SH-SY5Y (cell line): ENCODE results near the gene CEP97.
A peak's percentile ranks its signal among the peaks of the same experiment; 100 is the strongest.

ENCODE experiments used
- GATA2 ChIP-seq: IDR thresholded peaks from 2 replicates; pipeline ENCODE4 v1.6.1; 2011; ENCODE audit warnings: mild to moderate bottlenecking, low read depth, low read length
- GATA3 ChIP-seq: IDR thresholded peaks from 2 replicates; pipeline ENCODE4 v1.6.1; 2011; ENCODE audit warnings: low read depth, mild to moderate bottlenecking, low read length, moderate library complexity

The CEP97 gene

DNA sequence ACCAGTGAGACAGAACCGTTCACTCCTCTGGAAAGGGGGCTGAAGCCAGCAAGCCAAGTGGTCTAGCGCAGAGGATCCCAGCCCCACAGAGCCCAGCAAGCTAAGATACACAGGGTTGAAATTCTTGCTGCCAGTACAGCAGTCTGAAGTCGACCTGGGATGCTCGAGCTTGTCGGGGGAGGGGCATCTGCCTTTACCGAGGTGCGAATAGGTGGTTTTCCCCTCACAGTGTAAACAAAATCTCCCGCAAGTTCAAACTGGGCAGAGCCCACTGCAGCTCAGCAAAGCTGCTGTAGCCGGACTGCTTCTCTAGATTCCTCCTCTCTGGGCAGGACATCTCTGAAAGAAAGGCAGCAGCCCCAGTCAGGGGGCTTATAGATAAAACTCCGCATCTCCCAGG, 11.4 kb downstream of the CEP97 start:
- TF ChIP-seq GATA3 (no peak), GATA2 (no peak)

DNA sequence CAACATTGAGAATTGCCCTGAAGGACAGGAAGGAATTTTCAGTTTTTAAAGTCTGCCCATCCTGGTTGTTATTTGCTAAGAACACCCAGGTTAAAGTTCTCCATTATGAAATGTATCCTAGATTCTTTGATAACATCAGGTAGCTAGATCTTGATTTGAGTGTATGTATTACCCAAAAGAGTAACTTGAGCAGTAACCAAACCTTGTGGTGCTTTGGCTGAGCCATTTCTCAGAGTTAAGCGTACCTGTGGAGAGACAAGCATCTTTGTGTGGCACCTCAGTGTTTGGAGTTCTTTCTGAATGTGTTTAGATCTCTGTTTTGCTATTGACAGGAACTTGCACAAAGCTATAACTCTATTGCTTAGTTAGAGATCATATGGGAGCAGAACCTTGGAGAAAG, 20.4 kb downstream of the CEP97 start:
- no peak for TF ChIP-seq GATA2
- TF ChIP-seq GATA3, result no peak

DNA sequence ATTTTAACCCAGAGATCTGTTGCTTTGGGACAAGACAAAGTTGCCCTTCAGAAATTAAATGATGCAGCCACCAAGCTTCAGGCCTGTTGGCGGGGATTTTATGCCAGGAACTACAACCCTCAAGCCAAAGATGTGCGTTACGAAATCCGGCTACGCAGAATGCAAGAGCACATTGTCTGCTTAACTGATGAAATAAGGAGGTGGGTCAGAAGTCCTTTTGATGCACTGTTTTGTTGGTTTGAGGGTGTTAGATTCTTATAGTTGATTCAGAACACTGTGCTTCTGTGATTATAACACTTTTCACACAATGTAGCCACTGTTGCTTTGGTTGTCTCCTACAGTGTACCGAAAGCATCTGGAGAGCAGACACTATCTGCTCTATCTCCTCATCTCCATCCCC, 33.8 kb downstream of the CEP97 start:
- TF ChIP-seq GATA2 (peak; percentile 46; the same call in 1 of the 2 replicates), GATA3 (no peak; the same call in none of the 2 replicates)

DNA sequence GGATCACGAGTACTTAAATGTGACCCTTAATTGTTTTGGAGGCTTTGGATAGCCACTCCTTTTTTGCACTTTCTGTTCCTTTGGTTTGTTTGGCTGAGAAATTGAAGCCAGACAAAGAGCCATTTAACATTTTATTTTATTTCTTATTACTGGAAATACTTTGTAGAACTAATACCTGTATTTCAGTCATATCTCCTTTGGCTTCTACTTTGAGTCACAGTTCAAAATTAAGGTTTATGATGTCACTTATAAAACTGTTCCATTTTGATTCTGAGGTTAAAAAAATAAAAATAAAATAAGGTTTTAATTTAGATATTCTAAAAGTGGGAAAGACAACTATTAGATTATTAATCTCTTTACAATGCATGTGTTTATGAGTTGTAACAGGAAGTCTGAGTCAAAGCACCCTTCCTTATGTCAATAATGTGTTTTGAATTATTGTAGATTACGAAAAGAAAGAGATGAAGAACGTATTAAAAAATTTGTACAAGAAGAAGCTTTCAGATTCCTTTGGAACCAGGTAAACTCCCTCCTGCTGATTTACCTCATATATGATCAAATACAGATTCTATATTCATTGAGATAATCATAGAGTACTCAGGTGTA, 37.7 kb downstream of the CEP97 start:
- TF ChIP-seq GATA2, result no peak
- no peak for TF ChIP-seq GATA3

DNA sequence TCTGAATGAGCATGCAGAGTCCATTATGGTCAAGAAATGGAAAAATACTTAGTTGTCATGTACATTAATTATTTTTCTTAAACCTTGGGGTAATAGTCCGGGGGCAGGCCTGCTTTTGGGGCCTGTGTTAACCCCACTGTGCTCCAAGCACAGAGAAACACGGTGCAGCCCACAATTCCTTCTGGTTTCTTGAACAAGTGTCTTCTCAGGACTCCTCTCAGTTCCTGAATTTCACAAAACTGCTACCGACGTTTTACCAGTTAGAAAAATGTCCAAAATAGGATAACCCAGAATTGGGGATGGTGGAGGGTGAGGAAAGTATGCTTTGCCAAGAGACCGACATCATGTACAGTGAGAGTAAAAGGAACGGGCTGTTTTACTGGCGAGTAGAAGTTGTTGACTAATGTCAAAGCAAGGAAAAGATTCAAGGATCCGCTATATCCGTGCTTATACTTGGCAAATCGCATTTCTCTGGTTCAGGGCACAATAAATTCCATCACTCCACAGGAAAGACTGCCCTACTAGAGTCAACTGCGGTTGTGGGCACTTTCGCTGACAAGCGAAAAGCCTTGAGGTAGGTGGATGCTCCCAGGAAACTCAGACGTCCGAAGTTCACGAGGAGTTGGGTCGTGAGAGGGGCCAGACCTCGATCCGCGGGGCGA, 54.1 kb downstream of the CEP97 start:
- TF ChIP-seq GATA3 (no peak), GATA2 (no peak)

DNA sequence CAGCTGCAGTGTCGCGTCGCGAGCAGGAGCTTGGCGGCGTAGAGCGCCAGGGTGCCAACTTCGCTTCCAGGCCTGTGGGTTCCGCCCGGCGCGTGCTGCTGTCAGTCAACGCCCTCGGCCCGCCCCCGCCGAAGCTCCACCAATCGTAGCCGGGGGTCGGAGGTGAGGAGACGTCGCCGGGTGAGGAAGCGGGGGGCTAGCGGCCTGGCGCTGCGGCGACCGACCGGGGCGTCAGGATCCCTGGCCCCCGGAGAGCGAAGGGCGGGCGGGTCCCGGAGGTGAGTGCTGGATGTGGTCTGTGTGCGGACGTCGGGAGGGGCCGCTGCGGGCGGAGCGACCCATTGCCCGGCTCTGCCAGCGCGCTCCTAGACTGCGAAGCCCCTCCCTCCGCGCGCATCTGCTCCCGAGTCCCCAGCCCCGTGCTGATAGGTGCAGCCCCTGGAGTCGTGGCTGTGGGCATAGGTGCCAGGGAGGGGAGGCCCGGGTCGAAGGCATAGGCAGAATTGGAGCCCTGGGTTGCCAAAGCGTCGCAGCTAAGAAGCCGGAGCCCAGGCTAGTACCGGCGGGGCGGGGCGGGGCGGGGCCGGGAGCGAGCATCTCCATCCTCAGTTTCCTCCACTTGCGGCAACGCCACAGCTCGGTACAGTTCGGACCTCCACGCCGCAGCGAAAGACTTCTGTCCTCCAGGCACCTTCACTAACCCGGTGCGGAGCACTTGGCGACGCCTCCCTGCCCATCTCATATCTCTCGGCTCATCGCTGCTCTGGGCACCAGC, 54.8 kb downstream of the CEP97 start, which contains the start of gene NXPE3:
NXPE3 (plus strand) TSS at position 165 of the 775 bp plus-strand sequence. CDS start 6,386 bp downstream, outside the sequence.
- no peak for TF ChIP-seq GATA3
- TF ChIP-seq GATA2, result peak; percentile 99

DNA sequence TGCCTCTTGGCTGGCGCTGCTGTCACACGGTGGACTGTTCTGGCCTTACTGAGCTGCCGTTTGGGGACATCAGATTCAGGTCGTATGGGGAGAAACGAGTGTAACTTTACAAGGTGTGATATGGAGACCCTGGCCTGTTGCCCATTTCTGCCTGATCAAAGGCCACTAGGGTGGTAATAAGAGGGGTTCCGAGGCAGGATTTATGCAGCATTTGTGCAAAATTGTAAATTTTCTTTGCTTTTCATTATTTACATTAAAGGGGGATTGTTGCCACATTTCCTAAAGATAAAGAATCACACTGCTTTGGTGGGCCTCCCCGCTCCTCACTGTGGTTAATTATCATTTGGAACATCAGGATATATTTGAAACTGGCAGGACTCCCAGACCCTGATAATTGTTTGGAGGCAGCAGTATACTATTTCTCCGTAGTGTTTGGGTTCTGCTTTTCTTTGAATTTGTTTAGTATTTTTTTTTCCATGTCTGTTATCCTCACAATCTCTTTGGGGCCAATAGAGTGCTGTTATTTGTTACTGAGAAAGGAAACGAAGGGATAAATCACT, 55.5 kb downstream of the CEP97 start:
- TF ChIP-seq GATA2 (peak; percentile 24; the same call in 1 of the 2 replicates), GATA3 (peak; percentile 68)

DNA sequence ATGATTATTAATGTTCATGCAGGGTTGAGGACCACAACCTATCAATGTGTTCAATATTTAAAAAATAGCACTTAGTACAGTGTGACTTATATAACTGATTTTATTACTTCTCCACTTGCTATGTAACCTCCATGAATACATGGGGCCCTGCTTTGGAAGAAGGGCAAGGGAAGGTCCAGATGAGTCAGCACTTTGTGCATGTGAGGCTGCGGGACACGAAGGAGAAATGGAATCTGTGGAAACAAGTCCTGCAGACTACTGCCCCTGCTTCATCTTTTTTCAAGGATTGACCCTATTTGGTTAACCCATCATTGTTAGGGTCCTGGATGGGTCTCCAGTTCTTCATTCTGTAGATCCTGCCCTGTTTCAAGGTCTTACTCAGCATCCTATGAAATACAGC, 56.2 kb downstream of the CEP97 start:
- no peak for TF ChIP-seq GATA3
- no peak for TF ChIP-seq GATA2

DNA sequence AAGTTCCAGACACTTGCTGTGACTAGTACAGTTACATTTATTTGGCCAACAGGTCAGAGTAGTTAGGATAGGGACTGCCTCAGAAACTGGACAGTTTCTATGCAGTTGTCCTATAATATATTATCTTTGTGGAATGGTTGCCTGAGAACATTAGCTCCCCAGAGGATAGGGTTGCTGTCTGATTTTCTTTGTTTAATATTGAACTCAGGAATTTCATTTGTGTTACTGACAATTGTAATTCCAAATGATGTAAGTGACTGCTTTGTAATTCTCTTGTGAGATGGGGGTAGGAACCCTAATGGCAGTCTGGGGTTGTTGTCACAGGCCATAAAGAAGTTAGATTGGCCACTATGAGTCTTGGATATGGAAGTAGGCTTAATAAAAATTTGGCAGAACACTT, 56.8 kb downstream of the CEP97 start:
- TF ChIP-seq GATA2, result no peak
- no peak for TF ChIP-seq GATA3

DNA sequence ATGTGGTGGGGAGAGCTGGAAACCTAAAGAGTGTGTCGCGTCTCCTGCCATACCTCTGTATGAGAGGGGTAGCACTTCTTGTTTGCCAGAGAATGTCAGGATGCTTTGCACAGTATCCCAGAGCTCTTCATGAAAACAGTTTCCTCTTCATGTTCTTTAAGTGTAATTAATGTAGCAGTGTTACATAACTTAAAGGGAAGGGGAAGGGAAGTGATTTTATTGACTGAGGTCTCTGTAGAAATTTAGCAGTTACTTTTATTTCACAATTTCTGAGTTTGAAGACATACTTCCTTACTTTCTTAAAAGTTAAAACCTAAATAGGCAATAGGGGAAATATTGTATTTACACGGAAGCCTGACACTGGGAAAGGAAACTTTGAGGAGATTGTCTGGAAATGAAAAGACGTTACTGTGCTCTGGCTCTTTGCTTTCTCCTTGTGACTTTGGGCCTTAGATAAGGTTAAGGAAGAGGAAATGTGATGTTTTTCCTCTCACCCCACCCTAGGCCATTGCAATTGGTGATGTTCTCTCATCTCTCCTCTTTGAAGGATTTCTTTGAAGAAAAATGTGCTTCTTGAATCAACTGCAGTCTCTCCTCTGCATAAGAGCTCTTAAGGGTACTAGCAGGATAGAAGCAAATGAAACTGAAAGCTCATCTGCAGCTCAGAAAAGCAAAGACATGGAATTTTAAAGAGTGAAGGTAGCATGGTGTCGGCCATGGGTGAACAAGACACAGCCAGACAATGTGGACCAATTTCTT, 60.6 kb downstream of the CEP97 start:
- TF ChIP-seq GATA3 (no peak), GATA2 (no peak)

DNA sequence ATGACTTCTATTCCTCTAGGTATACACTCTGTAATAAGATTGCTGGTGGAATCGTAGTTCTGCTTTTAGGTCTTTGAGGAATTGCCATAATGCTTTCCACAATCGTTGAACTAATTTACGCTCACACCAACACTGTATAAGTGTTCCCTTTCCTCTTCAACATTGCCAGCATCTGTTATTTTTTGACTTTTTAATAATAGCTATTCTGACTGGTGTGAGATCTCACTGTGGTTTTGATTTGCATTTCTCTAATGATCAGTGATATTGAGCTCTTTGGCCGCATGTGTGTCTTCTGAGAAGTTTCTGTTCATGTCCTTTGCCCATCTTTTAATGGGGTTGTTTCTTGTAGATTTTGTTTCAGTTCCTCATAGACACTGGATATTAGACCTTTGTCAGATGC, 67.4 kb downstream of the CEP97 start:
- TF ChIP-seq GATA2 (no peak), GATA3 (no peak)

DNA sequence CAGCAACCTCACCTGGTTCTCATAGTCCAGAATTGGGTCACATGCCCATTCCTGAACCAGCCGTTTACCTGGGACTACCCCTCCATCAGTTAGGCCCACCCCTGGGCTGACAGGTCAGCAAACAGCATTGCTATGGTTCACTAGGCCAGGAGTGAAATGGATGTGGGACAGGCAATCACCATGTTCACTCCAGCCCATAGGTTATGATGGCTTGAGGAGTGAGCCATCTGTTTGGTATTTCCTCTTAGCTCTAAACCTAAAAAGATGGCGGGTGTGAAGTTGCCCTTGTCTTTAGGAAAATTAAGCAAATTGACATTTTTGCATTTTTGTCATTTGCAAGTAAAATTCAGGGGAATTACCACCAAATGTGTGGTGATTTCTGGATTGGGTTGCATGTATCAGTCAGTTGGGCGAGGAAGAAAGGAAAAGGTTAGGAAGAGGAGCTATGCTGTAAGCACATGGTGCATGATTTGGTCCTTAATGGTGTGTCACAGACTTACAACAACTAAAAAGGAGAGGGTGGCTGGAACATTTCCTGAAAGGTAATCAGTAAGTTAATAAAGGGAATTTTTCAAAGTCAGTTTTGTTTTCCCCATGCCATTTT, 71.8 kb downstream of the CEP97 start:
- TF ChIP-seq GATA2, result no peak
- TF ChIP-seq GATA3, result no peak

DNA sequence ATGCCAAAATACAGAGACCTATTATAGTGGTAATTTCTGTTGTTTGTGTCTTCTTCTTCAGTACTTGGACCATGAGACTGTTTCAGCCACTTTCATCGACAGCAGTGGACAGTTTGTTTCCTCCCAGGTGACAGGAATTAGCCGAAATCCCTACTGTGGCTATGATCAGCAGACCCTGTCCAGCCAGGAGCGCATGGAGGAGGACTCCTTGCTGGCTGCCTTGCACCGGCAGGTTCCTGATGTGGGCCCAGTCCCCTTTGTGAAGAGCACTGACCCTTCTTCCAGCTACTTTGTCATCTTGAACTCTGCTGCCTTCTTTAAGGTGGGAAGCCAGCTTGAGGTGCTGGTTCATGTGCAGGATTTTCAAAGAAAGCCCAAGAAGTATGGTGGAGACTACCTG, 76.8 kb downstream of the CEP97 start:
- no peak for TF ChIP-seq GATA3
- no peak for TF ChIP-seq GATA2
